ENCODE data around the gene NEDD8. TPM values are rescaled to one million over a fixed set of nuclear protein-coding genes. Genes with fewer than 3 reads are reported as not detected.

NEDD8 gene
- total RNA-seq, 4 donors from 2014 or later: 42.2 to 113 (median 69.9) TPM

DNA sequence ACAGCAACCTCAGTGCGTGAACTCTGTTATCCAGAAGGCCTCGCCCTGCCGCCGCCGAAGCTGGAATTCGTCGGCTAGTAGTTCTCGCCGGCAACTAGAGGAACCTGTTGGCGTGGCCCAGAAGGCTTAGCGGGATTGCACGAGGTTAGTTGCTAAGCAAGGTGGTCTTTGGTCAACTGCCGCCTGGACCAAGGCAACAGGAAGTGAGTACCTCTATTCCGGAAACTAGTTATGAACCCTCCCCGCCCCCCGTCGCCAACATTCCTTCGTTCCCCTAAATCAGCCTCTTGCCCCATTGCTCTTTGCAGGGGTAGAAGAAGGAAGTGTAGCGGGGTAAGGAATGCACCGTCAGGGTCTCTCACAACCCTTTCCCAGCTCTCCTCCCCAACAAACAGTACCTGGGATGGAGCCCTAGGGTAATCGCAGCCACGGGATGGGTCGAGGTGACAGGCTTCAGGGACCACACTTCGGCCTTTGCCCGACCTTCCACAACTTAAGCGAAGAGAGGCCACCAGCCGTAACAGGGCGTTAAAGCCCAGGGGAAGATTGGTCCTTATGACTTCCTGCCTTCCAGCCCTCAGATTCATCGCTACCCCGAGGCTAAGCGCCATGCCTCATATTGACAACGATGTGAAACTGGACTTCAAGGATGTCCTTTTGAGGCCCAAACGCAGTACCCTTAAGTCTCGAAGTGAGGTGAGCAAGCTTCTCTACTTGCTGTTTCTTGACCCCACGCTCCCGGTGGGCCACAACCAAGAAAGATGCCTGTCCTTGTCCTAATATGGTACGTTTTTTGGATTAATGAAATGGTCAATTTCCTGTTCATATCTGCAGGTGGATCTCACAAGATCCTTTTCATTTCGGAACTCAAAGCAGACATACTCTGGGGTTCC is 724 bp upstream of the NEDD8 start, which contains the start of gene GMPR2:
TSS of gene GMPR2 (plus strand) at position 285 of the 893 bp plus-strand sequence. CDS start at position 610, 325 bp downstream.
- DNase-seq: no peak
- 5 to 71% methylated on average over 1 to 38 of the region's 38 CpGs for WGBS, 2 donors (ENCODE audit: low coverage in 1 of 2)
- peak; percentile 22 for TF ChIP-seq POLR2A (IDR thresholded peaks at IDR 0.05)
- TF ChIP-seq, protein P1, sequence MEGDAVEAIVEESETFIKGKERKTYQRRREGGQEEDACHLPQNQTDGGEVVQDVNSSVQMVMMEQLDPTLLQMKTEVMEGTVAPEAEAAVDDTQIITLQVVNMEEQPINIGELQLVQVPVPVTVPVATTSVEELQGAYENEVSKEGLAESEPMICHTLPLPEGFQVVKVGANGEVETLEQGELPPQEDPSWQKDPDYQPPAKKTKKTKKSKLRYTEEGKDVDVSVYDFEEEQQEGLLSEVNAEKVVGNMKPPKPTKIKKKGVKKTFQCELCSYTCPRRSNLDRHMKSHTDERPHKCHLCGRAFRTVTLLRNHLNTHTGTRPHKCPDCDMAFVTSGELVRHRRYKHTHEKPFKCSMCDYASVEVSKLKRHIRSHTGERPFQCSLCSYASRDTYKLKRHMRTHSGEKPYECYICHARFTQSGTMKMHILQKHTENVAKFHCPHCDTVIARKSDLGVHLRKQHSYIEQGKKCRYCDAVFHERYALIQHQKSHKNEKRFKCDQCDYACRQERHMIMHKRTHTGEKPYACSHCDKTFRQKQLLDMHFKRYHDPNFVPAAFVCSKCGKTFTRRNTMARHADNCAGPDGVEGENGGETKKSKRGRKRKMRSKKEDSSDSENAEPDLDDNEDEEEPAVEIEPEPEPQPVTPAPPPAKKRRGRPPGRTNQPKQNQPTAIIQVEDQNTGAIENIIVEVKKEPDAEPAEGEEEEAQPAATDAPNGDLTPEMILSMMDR (IDR thresholded peaks at IDR 0.05): no peak
- TF ChIP-seq POLR2AphosphoS5 (IDR thresholded peaks at IDR 0.05): peak in 2 of 3 donors; percentile 61 to 62
- Histone ChIP-seq H3K9me3 (no peaks in the 10 kb centered on the region), H3K27me3 (no peaks in the 10 kb centered on the region), H3K4me3 (peak within 1 kb of the TSS; percentile 55 to 87 (median 74)), H3K27ac (peak within 1 kb of the TSS; percentile 86 to 96 (median 92)), H3K4me1 (peaks cover 16 to 29% (median 23%) of the 10 kb centered on the region in 4 donors), H3K36me3 (peaks cover 0 to 12% (median 6%) of the 10 kb centered on the region in 4 donors)
- intact Hi-C loops (cut with DNase I; ENCODE audit: low total_unique reads): loop anchor here (5.0 kb wide), 1 partner anchor 209 kb away; the partner anchor contains the start of gene SDR39U1
- in situ Hi-C loops (cut with MboI; ENCODE audit: low pct_ligation_motif_present in 1 of 4, low pct_unique_long_range_greater_than_20kb in 1 of 4, low sequenced_read_pairs in 3 of 4): loop anchor here in 3 of 4 donors (25.0 kb wide), 1 partner anchor 204 kb away; the partner anchor contains the start of genes CBLN3 (in 3 of the 3), KHNYN (in 3 of the 3) and SDR39U1 (in 3 of the 3)

DNA sequence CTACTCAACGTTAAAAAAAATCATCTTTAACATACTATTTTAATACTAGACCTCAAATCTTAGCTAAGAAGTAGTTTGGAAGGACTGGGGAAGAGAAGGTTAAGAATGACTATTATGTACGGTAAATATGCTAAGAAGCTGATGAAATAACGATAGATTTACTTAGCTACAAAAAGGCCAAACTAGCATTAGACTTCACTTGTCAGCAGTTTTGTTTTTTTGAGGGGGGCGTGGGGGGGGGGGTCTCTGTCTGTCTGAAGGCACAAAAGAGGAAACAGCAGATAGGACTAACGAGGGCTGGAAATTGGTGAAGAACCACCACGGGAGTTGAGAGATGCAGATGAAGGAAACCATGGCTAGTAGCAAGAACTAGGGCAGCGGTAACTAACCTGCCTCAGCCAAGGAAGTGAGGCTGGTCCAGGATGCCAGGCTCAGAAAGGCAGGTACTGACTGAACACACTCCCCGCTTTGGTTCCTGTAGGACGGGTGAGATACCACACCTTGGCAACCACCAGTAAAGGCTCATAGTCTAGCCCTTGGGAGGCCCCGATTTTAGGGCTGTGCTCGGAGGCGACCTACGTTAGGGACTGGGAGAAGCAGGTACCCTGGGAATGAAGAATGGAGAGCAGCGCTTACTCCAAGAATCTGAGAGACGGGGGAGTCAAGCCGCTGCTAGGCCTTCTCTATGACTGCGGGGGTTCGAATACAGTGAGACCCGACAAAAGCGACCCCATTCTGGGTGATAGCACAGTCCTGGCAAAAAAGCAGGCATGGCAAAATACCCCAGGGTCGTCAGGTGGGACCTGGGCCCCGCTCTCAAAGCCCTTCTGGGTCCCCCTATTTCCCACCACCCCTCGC is 675 bp downstream of the NEDD8 start:
- Histone ChIP-seq H3K36me3 (peaks cover 0 to 14% (median 0%) of the 10 kb centered on the region in 4 donors), H3K4me1 (peaks cover 16 to 29% (median 23%) of the 10 kb centered on the region in 4 donors), H3K4me3 (peak overlapping the region; percentile 55 to 87 (median 74)), H3K27ac (peak overlapping the region; percentile 86 to 96 (median 92)), H3K9me3 (no peaks in the 10 kb centered on the region), H3K27me3 (no peaks in the 10 kb centered on the region)
- DNase-seq: peak; percentile 28
- intact Hi-C loops (cut with DNase I; ENCODE audit: low total_unique reads): loop anchor here (5.0 kb wide), 1 partner anchor 211 kb away; the partner anchor contains the start of gene SDR39U1
- WGBS, 2 donors (ENCODE audit: low coverage in 1 of 2): 11 to 13% methylated on average over 11 to 22 of the region's 23 CpGs
- TF ChIP-seq POLR2AphosphoS5 (IDR thresholded peaks at IDR 0.05) (no peak), EP300 (IDR thresholded peaks at IDR 0.05; ENCODE audit: low read depth) (no peak), POLR2A (IDR thresholded peaks at IDR 0.05) (no peak)
- TF ChIP-seq, protein P1 (IDR thresholded peaks at IDR 0.05): no peak
- in situ Hi-C loops (cut with MboI; ENCODE audit: low pct_ligation_motif_present in 1 of 4, low pct_unique_long_range_greater_than_20kb in 1 of 4, low sequenced_read_pairs in 3 of 4): loop anchor here in 3 of 4 donors (25.0 kb wide), 1 partner anchor 206 kb away; the partner anchor contains the start of genes CBLN3 (in 3 of the 3), KHNYN (in 3 of the 3) and SDR39U1 (in 3 of the 3)

DNA sequence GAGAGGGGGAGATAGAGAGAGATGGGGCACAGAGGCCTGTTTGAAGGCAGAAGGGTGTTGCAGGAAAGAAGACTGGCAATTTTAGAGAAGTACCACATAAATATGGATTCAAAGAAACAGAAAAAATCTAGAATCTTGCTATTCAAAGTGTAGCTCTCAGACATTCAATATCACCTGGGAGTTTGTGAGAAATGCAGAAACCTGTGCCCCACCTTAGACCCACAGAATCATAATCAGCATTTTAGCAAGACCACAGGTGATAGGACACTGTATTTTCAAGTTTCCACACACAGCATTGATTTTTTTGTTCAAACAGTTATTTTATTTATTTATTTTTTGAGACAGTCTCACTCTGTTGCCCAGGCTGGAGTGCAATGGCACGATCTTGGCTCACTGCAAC is 3.3 kb downstream of the NEDD8 start:
- Histone ChIP-seq H3K36me3 (peaks cover 0 to 7% (median 0%) of the 10 kb centered on the region in 4 donors), H3K9me3 (no peaks in the 10 kb centered on the region), H3K27ac (no peak overlapping the region), H3K4me3 (no peak overlapping the region), H3K4me1 (peaks cover 14 to 23% (median 20%) of the 10 kb centered on the region in 4 donors), H3K27me3 (no peaks in the 10 kb centered on the region)
- 18 to 43% methylated on average over 1 of the region's 1 CpG for WGBS, 2 donors (ENCODE audit: low coverage in 1 of 2)
- intact Hi-C loops (cut with DNase I; ENCODE audit: low total_unique reads): no loop called here
- TF ChIP-seq, protein P1 (IDR thresholded peaks at IDR 0.05): no peak
- TF ChIP-seq POLR2A (IDR thresholded peaks at IDR 0.05) (no peak), EP300 (IDR thresholded peaks at IDR 0.05; ENCODE audit: low read depth) (no peak), POLR2AphosphoS5 (IDR thresholded peaks at IDR 0.05) (no peak)
- DNase-seq: no peak
- in situ Hi-C loops (cut with MboI; ENCODE audit: low pct_ligation_motif_present in 1 of 4, low pct_unique_long_range_greater_than_20kb in 1 of 4, low sequenced_read_pairs in 3 of 4): loop anchor here in 3 of 4 donors (25.0 kb wide), 1 partner anchor 208 kb away; the partner anchor contains the start of genes CBLN3 (in 3 of the 3), KHNYN (in 3 of the 3) and SDR39U1 (in 3 of the 3)

All from transverse colon (tissue), 4 donors.